GM19328 (cell line): ENCODE measurements around the gene EFNA5.

Source experiments
- ATAC-seq: cut with Tn5 transposase; IDR thresholded peaks from one replicate; pipeline ENCODE4 v1.9.1; 2021; ENCODE audit warnings: mild to moderate bottlenecking, moderate library complexity; ENCODE audit not compliant: unreplicated experiment

Gene EFNA5

DNA sequence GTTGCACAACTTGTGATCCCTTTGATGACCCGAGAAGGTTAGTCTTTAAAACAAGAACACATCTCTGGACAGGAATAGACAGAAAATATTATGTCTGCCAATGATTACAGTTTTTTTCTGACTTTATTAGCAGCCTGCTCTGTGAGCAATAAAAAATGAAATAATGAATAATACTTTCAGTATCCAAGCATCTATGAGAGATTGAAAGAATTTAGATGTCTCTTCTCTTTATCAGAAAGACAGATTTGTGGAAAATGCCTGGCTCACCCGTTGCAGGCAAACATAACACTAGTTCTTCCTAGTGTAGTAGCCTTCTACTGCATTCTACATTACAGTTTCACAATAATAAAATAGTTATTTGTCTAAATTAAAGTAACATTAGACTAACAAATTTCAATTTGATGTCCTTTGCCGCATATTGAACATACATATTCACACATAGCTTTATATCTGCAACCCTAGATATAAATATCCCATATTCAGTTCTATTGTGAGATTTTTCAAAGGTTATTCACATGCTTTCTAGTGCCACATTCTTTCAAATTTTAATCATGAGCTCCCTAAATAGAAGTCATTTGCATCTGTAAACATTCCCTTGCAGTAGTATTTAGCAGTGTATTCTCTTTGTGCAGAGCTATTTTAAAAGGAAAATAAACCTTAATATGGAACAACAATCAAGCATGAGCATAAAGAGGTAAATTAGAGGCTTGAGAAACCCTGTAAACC lies 267.3 kb downstream of the EFNA5 start:
- ATAC-seq: no peak

DNA sequence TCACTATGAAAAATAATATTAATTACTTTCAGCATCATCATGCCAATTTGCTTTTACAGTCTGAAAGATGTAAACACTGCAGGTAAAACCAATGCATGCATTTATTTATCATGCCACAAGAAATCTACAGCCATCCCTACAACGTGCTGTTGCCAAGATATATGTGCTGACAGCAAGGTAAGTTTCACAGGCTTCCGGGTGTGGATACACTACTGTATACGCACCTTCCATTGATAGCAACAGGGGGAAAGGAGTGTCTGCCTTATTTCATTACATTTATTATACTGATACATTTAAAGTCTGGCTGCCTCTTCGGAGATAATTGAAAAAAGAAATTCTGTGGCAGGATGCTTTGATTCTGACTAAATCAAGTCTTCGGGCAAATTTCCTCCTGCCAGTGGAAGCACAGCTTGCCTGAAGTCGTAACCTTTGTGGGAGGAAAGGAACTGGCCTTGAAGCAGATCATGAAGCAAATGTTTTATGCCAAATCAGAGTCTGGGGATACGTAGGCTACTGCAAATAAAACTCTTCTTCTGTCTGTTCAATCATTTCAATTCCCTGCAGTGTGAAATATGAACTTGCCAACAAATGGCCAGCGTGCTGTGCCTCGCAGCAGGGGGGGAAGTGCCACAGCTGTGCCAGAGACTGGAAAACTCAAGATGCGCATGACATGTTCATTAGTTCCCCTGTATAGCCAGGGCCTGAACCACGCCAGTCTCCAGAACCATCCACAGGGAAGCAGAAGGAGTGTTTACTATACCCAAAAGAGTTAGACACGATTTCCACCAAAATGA lies 268.1 kb downstream of the EFNA5 start:
- no peak for ATAC-seq

DNA sequence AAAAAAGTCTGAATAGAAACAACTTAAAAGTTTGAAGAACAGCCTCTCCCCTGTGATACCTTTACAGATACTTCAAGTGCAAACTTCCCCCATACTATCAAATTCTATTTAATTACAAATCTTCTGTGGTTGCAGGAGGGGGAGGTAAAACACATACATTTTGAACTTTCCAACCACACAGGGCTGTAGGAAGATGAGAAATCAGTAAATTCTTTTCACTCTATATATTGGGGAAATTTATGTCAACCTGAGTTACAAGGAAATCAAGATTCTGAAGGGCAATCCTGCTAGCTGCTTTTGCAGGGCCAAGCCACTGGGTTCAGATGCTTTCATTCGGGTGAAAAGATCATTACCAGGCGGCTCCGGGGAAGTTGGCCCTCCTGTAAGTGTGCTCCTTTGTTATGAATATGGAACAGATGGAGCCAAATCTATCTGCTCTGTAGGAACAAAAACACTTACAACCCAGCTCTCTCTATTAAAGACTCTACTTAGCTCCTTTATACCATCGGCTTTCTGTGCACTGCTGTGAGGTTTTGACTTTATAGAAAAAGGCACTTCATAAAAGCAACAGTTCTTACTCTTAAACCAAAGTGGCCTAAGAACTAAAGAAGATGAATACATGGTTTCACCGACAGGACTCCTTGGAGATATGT lies 269.1 kb downstream of the EFNA5 start:
- ATAC-seq: no peak

DNA sequence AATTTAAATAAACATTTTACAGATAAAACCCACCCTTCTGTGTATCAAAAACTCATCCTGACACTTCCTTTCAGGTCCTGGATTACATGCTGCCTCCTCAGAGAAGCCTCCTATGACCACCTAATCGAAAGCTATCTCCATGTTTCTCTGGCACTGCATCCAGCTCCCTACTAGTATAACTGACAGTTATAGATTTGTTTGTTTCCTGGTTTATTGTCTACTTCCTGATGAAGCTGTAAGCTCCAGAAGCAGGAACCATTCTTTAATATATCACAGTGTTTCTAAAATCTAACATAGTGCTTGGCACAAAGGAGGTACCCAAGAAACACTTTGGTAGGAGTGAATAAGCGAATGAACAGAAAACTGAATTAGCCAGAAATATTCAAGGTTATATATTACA lies 270.4 kb downstream of the EFNA5 start:
- no peak for ATAC-seq

DNA sequence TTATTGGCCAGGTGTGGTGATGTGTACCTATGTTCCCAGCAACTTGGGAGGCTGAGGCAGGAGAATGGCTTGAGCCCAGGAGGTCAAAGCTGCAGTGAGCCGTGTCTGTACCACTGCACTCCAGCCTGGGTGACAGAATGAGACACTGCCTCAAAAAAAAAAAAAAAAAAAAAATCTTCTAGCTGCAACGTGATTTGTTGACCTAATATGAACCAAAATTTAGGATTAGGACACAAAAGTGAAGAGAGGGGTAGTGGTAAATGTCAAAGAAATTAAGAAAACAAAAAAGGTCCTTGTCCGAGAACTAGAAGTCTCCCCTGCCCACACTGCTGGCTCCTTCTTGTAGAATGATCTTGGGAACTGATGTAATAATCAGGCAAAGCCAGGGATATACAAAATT lies 272.0 kb downstream of the EFNA5 start:
- no peak for ATAC-seq

DNA sequence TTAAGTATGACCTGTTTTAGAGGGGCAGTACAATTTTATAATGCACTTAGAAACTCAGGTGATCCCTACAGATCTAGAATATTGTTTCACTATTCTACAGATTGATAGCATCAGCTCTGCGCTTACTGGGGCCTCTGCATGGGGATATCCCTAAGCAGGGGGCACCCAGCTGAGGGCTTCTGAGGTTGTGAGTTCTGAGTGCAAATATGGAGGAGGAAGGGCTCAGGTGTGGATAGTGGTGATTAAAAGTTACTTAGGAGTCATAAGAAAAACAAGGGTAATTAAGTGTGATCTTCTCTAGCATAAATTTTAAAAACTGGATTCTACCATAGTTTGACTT lies 274.4 kb downstream of the EFNA5 start:
- peak; percentile 32 for ATAC-seq

DNA sequence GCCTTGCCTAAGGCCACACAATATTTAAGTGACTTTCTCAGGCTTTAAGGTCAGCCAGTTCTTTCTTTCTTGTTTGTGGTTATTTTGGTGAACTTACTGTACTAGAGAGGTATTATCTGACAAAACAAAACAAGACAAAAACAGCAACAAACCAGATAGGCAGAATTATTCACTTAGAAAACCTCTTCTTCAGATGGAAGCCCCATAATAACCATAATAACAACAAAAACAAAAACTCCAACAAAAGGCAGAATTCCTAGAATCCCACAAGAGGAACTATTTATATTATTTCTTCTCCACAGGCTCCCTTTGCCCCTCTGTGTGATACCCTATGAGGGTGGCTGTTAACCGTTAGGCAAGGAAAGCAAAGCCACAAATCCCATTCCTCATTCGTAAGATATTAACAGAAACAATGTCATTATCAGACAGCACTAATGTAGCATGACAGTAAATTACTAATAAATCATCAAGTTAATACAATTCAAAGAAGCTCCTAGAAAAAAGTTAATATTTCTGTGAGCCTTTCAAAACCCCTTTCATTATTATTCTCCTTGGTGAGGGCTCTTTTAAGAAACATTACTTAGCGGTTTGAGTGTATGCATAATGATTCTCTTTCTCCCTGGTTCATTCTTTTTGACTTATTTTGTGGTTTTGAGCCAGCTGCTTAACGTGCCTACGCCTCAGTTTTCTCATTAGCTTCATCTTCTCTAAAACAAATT lies 274.9 kb downstream of the EFNA5 start:
- peak; percentile 77 for ATAC-seq

DNA sequence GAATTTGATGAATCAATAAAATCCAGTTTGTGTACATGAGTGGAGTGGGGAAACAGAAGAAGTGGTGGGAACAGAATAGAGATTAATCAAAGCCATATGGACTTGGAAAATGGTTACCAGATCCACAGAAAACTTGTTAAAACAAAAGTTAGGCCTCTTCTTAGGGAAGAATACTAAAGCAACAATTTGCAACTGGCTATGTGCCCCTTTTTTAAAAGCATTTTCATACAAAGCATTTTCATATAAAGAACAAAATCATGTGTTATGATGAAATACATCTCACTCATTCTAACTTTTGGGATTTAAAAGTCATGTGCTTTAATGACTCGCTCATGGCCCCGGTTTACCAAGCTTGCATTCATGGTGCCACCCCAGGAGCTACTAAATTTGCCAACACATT lies 276.9 kb downstream of the EFNA5 start:
- ATAC-seq: no peak

DNA sequence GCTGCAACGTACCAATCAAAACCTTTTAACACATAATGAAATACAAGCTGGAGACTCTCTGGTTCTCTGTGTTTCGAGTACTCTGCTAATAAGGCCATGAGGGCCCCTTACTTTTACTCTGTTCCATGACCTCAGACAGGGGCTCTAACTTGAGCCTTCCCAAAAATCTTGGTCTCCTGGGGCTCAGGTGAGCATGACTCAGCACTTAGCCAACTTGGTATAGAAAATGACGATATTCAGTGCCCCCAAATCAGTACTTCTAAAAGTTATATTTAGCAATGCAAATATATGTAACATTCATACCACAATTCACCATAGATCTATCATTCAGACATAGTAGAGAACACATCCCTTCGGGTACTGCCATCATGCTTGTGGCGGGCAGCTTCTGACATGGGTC lies 278.9 kb downstream of the EFNA5 start:
- ATAC-seq: no peak

DNA sequence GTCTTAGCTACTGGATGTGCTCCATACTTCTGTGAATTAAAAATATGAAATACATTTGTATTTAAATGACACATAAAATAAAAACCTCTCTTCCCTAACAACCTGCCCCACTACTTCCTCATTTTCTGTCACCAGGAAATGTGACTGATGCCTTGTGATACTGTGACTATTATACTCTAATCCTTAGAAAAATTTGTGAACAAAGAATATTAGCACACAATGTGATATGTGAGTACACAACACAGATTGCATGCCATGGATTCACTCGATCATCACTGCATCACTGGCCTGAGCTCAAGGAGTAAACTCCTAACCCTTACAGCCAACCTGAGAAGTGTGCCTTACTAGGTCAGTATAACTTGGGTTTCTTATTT lies 281.0 kb downstream of the EFNA5 start:
- ATAC-seq: no peak

DNA sequence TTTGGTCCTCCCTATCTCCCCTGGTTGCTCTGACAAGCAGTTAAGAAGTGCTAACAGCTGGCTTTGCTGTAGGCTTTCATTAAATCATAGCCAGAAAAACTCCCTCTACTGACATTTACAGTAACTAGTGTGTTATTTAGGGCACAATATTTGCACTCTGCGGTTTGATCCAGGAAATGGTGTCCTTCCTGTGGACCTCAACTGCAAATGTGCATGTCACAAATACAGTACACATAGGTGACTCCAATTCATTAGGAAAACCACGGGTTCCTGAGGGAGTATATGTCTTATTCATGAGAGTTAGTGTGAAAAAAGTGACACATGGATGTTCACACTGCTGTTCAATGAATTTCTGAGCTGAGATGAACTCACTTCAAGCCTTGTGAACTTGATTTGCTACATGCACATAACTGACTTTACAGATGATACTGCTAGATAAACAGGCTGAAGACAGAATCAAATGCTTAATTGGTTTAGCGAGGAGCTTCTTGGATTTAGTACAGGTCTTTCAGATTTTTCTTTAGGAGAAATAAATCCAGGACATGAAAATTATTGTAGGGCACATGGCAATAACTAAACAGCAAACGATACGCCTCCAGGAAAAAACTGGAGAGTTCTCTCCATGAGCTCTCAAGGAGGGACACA lies 281.5 kb downstream of the EFNA5 start:
- ATAC-seq: peak; percentile 84

DNA sequence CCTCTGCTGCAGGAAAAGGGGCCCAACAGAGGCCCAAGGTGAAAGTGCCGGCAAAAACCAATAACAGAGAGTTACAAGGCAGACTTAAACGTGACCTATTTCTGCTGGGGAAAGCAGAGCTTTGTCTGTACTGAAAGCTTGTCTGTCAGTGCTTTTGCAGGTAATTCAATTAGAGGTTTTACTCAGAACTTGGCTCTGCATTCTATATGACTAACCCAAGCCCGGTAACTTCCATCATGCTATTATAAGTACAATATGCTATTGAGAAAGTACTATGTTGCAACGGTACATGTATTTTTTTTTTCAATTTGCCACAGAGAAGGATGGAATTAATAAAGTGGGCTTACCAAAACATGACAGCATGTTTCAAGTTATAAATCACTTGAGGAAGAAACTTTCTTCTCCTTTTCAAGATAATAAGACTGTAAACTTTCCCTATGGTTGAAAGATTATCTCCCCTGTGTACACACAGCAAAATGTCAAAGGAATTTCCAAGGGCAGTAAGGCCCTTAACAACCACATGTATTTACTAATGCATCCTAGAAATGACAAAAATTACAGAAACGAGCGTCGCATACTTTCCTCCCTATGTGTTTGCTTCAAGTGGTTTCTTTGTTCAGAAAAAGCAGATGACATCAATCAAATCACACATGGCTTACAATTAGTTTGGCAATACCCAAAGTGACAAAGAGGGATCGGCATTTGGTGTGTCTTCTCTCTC lies 282.4 kb downstream of the EFNA5 start:
- no peak for ATAC-seq

DNA sequence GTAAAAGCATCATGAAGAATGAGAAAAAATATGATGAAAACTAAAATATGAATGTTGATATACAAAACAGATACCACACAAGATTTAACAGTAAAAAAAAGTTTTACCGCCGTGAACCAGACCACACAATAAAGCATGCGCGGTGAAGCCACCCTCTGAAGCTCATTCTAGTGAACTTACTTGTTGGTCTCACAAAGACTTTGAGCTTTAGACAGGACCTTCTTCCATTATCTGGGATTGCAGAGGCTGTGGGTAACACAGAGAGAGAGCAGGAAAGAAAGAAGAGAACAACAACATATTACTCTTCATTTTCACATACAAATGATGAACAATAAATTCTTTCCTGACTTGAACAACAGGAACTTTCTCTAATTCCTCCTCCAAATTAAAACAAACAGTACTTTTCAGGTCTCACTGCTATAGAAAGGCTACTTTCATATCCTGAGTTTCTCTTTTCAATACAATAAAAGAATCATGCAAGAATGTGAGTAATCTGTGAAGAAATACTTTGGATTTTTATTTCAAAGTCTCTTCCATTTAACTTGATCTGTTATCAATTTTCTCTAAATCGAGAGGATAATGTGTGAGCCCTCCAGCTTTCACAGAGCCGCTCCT lies 283.1 kb downstream of the EFNA5 start:
- ATAC-seq: no peak

DNA sequence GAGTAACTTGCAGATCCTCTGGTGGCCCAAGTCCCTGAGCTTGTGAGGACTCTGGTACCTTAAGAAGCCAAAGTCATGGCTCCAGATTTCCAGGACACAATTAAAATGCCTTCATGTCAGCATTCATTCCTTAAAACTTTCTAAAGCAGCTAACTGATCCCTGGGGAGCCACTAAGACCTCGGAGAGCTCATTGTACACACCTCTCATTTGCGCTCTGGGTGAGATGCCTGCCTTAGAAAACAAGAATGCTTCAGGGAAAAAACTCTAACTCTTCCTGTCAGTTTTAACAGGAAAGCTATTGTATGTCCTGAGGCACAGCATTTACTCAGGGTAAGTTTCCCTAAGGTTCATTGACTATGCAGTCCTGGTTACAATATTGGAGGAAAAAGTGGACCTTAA lies 285.0 kb downstream of the EFNA5 start:
- ATAC-seq: no peak

DNA sequence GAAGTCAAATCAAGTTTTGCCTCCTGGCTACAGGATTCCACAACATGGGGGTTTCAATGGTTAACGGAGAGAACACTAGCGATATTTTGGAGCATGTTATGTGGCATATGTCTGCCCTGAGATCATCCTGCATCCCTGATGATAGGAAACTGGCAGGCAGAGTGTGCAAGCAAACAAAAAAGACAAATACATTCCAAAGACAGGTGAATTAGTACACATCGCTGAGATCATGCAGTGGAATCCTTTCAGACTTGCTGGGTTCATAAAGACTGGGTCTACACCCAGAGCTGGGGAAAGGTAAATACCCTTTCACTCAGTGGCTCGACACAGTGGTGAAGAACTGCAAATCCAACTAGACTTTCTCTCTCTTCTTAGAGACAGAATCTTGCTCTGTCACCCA lies 286.5 kb downstream of the EFNA5 start:
- no peak for ATAC-seq

DNA sequence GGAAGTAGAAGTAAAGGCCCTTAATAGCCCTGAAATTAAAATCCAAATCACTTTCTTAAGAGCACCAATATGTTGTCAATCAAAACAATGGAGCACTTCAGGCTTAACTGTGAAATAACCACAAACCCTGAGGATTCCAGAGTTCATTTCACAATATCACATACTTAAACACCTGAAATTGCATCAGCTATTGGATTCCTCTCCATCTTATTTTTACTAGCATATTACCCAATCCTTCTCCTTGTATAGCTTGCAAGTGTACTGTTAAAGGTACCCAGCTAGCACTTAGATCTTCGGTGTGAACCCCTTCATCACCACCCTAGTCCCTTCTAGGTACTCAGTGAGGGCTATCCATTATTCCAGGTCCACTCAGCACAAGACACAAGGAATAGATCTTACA lies 287.3 kb downstream of the EFNA5 start:
- ATAC-seq: no peak

DNA sequence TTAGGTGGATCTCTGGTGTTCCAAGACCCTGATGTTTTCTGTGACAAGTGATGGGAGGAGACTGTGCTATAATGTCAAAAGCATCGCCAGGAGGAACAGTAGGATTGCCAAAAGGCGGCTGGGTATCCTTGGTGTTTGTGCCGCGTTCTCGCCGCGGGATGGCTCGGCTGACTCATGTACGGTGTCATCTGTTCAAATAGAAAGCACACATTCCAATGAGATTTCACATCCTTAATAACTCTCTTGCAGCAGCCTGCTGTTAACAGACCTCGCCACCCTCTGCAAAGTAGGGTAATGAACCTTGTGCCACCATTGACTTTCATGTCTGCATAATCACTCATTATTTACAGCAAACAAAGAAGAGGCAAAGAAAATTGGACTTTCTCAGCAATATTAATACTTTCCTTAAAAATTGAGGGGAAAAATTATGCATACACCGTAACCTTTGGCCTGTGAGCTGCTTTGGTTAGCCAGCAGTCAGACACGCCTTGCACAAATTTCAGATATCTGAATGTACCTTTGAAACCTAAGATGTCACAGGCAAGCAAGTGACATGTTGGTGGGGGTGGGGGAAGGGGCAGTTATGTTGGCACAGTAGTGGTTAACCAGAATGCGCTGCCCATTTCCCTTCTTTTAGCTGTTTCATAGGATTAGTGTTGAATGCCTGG lies 289.4 kb downstream of the EFNA5 start:
- ATAC-seq: no peak

DNA sequence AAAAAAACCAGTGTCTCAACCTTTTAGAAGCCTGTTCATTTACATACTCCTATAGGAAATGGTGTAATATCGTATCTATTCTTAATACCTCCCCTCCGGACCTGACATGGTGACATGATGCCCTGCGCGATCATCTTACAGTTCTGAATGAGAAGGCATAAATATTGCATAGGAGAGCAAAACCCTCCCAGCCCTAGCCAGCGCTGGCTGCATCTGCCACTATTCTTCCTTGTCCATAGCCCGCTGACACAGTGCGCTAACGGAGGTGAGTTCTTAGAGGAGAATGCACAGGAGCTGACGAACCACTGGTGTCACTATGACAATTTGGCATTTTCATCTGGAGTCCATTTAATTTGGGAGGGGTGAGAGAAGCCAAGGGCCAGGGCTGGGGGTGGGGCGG lies 290.1 kb downstream of the EFNA5 start:
- ATAC-seq: no peak

DNA sequence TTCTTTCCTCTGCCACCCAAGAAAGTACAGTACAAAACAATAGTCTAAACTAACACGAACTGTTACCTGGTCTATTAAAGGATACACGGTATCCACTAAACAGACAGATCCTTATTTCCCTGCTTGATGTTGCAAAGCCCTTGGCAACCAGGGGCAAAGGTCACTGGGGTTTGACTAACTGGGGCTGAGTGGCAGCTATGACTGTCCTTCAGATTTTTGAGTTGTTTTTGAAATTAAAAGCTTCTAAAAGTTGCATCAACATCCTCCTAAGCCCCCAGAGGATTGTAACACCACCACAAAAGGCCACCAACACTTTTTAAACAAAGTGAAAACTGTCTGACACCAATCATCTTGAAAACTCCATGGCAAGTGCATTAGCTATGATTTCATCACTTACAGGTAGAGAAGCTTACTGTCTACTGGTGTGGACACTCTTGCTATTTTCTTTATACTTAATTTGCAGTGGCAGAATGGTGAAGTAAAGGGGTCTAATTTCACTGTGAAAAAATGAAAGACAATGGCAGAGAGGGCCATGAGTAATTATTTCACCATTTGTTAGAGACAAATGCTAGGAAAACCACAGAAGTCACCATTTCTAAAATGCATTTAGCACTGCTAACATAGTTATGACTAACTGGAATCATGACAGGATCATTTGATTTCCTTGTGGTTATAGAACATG lies 292.4 kb downstream of the EFNA5 start:
- no peak for ATAC-seq
